Left ventricle myocardium inferior (tissue), 1 donor: ENCODE data around the gene RAB37. TPM values are rescaled to one million over a fixed set of nuclear protein-coding genes. Genes with fewer than 3 reads are reported as not detected.

Experiments used
- DNase-seq: peaks from one replicate; pipeline ENCODE4 v3.0.0-alpha.2; 2020
- H3K27ac ChIP-seq: fragments of 200-600 bp; replicated peaks from 2 replicates; pipeline ENCODE4 v1.8.0; 2021
- H3K27me3 ChIP-seq: fragments of 200-600 bp; 2 replicates; pipeline ENCODE4 v1.8.0; 2021; ENCODE audit warnings: low read depth
- H3K36me3 ChIP-seq: fragments of 200-600 bp; 2 replicates; pipeline ENCODE4 v1.8.0; 2021
- H3K4me1 ChIP-seq: fragments of 200-600 bp; 2 replicates; pipeline ENCODE4 v1.8.0; 2021
- H3K4me3 ChIP-seq: fragments of 200-600 bp; 2 replicates; pipeline ENCODE4 v1.8.0; 2021; ENCODE audit warnings: mild to moderate bottlenecking, moderate library complexity
- H3K9me3 ChIP-seq: fragments of 200-600 bp; replicated peaks from 2 replicates; pipeline ENCODE4 v1.8.0; 2021
- intact Hi-C: fragments of 100-400 bp; cut with micrococcal nuclease; formaldehyde crosslinking; loops from one replicate; pipeline ENCODE4 v1.11.0; 2022
- total RNA-seq: library from RNA; stranded (reverse); fragmentation: NEBNext Ultra II Directional; extraction: Animal tissue kit (Norgen Biotek cat#: 25700); gene quantifications from one replicate; pipeline ENCODE4 v1.2.1, GENCODE V29; 2021
- TF ChIP-seq, protein P1 (sequence below): fragments of 200-600 bp; IDR thresholded peaks from 2 replicates; pipeline ENCODE4 v1.8.0; 2021; ENCODE audit warnings: antibody characterized with exemption, mild to moderate bottlenecking, borderline replicate concordance
- donor health status: DM: no; HTN: yes; CAD: no; lungs with severe emphysema.

Gene RAB37
- total RNA-seq, 1 donor from 2014 or later, result 1.9 TPM

DNA sequence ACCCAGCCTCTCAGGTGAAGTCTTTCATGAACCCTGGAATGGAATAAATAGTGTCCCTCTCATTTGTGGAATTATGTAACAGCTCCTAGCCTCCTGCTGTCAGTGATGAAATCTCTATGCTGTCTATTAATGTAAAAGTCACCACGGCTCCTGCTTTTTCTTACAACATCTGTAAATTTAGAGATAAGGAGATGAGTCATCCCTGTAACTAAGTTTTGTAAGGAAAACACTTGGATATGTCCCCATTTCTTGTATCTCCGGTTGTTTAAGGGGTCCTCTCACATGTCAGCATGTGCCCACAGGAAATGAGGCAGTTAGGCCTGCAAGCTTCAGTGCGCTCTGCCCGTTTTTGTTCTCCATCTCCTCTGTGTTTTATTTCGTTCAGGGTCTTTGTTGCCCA lies 41.9 kb downstream of the RAB37 start:
- DNase-seq, result no peak
- TF ChIP-seq, protein P1, sequence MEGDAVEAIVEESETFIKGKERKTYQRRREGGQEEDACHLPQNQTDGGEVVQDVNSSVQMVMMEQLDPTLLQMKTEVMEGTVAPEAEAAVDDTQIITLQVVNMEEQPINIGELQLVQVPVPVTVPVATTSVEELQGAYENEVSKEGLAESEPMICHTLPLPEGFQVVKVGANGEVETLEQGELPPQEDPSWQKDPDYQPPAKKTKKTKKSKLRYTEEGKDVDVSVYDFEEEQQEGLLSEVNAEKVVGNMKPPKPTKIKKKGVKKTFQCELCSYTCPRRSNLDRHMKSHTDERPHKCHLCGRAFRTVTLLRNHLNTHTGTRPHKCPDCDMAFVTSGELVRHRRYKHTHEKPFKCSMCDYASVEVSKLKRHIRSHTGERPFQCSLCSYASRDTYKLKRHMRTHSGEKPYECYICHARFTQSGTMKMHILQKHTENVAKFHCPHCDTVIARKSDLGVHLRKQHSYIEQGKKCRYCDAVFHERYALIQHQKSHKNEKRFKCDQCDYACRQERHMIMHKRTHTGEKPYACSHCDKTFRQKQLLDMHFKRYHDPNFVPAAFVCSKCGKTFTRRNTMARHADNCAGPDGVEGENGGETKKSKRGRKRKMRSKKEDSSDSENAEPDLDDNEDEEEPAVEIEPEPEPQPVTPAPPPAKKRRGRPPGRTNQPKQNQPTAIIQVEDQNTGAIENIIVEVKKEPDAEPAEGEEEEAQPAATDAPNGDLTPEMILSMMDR, result no peak
- H3K9me3 ChIP-seq, result no peaks in the 10 kb centered on the region
- H3K4me3 ChIP-seq, result no peak overlapping the region
- H3K27me3 ChIP-seq, result no peaks in the 10 kb centered on the region
- H3K4me1 ChIP-seq, result peaks cover 33% of the 10 kb centered on the region
- no peak overlapping the region for H3K27ac ChIP-seq
- intact Hi-C loops, result no loop called here
- H3K36me3 ChIP-seq, result peaks cover 14% of the 10 kb centered on the region

DNA sequence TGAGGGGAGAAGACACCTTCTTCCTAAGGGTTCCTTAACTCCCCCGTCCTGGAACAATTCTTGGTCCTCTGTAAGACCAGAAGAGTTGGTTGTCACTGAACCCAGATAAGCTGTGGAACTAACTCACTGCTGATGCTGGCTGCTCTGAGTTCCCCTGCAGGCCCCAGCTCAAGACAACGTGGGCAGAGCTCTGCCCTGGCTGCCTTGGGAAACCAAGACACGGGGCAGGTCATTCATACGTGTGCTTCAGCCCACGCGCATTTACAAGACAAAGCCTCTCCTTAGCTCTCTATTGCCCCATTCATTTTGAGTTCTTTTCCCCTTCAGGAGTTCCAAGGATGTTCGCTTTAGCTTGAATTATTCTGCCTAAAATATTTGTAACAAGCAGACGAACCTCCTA lies 42.4 kb downstream of the RAB37 start:
- Histone ChIP-seq H3K36me3 (peaks cover 14% of the 10 kb centered on the region), H3K9me3 (no peaks in the 10 kb centered on the region), H3K4me1 (peaks cover 28% of the 10 kb centered on the region), H3K27me3 (no peaks in the 10 kb centered on the region), H3K27ac (no peak overlapping the region), H3K4me3 (no peak overlapping the region)
- TF ChIP-seq, protein P1, result no peak
- intact Hi-C loops, result no loop called here
- DNase-seq, result no peak

DNA sequence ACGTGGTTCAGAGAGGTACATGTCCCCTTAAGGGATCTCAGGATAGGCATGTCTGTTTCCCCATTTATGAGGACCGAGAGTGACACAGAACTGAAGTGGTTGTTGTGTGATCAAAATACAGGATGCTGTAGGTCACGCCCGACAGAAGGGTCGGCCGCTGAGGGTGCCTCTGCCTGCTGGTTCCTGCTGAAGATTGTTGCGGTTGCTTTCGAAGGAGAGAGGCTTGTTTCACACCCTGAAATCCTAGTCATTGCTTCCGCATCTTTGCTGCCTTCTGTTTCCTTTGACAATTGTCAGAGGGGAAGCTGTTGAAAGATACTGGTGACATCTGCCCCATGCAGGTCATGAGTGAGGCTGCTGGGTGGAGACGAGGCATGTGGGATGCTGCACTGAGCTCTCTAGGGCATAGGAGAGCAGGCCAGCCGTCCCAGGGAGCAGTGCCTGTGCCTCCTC lies 42.9 kb downstream of the RAB37 start:
- H3K27ac ChIP-seq, result peak overlapping the region; percentile 5
- no peaks in the 10 kb centered on the region for H3K9me3 ChIP-seq
- no peak overlapping the region for H3K4me3 ChIP-seq
- TF ChIP-seq, protein P1, result no peak
- H3K4me1 ChIP-seq, result peaks cover 23% of the 10 kb centered on the region
- H3K36me3 ChIP-seq, result peaks cover 14% of the 10 kb centered on the region
- intact Hi-C loops, result no loop called here
- no peaks in the 10 kb centered on the region for H3K27me3 ChIP-seq
- peak; percentile 45 for DNase-seq

DNA sequence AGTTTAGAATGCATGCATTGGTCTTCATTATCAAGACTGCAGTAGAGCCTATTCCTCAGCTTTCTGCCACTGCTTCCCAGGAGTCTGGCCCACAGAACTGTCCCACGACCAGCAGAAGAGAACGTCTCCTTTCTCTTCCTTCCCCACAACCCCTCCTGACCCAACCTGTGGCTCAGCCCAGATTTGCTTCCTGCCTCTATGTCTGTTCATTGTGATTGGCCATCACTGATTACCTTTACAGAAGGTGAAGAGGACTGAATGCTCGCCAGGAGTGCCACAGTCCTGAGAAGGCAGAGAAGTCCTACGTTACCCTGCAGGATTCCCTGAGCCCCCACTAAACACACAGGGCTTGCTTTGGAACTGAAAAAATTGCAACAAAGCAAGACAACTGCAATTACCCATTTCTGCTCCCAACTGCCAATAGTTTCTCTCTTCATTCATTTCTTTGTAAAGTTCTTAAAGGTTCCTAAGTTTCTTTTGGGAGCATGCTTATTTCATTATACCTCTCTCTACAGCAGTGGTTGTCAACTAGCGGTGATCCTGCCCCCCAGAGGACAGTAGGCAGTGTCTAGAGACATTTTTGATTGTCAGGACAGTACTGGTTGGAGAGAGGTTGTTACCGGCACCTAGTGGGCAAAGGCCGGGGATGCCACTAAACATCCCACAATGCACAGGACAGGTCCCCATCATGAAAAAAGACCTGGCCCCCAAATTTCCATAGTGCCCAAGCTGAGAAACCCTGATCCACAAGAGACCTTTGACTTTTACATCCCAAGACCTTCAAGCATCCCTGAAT lies 43.6 kb downstream of the RAB37 start:
- intact Hi-C loops, result no loop called here
- Histone ChIP-seq H3K27ac (peak overlapping the region; percentile 5), H3K27me3 (no peaks in the 10 kb centered on the region), H3K36me3 (peaks cover 17% of the 10 kb centered on the region), H3K4me1 (peaks cover 16% of the 10 kb centered on the region), H3K9me3 (no peaks in the 10 kb centered on the region), H3K4me3 (no peak overlapping the region)
- no peak for DNase-seq
- TF ChIP-seq, protein P1, result peak; percentile 38

DNA sequence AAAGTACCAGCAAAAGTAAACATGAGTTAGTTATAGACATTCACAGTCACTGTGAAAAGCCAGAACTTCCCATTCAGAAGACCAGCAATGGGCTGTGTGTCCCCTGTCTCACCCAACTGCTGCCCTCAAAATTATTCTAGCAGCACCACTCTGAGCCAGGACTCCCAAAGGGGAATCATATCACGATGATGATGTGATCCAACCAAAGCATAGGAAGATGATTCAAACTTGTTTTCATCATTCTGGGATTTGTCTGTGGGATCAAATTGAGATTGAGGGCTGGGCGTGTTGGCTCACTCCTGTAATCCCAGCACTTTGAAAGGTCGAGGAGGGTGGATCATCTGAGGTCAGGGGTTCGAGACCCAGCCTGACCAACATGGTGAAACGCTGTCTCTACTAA lies 45.5 kb downstream of the RAB37 start:
- H3K4me3 ChIP-seq, result no peak overlapping the region
- no peak overlapping the region for H3K27ac ChIP-seq
- intact Hi-C loops, result no loop called here
- peaks cover 17% of the 10 kb centered on the region for H3K36me3 ChIP-seq
- peaks cover 5% of the 10 kb centered on the region for H3K4me1 ChIP-seq
- no peak for DNase-seq
- no peaks in the 10 kb centered on the region for H3K27me3 ChIP-seq
- TF ChIP-seq, protein P1, result no peak
- H3K9me3 ChIP-seq, result no peaks in the 10 kb centered on the region
